Measurements from ENCODE around the gene MGST3. TPM values are rescaled to one million over a fixed set of nuclear protein-coding genes. Genes with fewer than 3 reads are reported as not detected.
"Not testable (repeated sequence)": the region's sequence is repeated elsewhere in the genome, so short reads cannot be mapped to it uniquely, and the experiment has no call there.

The MGST3 gene
- total RNA-seq (10 to 100 TPM; 46.1 to 78.7 (median 49.9) TPM), polyA plus RNA-seq (100 to 1,000 TPM in 1 of 2 donors, 10 to 100 TPM in 1; 63.4 to 112 TPM)

DNA sequence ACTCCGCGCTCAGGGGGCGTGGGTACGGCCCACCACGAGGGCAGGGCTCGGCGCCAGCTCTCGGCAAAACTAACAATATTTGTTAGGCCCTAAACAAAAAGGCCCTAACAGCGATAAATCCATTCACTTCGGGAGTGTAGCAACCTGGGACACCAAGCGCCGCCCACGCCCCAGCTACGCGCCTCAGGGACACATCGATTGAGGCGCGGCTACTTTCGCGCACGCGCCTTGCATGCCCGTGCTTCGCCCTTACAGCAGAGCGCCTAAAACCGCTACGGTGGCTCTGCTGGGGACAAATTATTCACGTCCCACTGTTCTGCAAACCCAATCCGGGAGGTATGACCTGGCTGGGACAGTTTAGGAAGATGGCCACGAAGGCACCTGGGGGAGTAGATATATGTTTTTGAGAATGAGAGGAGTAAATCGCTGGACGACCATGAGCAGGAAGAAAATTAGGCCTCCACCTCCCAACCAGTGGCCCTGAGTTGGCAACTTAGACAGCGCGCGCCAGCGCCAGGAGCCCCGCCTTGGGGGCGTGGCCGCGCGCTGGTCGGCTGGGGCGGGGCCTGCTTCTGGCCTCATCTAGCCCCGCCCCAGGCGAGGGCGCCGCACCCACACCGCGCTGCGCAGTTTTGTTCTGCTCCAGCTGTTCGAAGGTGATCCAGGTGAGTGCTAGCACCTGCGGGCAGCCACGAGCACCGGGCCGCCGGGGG, at the start of gene MGST3:
TSS of gene MGST3 (plus strand) at position 606 of the 713 bp plus-strand sequence. CDS start 18,614 bp downstream, outside the sequence.
- intact Hi-C loops (cut with DNase I) = no loop called here
- H3K27ac ChIP-seq = peak within 1 kb of the TSS; percentile 87 to 95 (median 94)
- WGBS, 2 donors = 0% methylated on average over 55 to 56 of the region's 56 CpGs
- no peaks in the 10 kb centered on the region for H3K9me3 ChIP-seq
- DNase-seq (peak; percentile 94 to 99 (median 96)), ATAC-seq (peak; percentile 94 to 98 (median 95)), FAIRE-seq (no peak)
- H3K4me1 ChIP-seq = peaks cover 0 to 15% (median 15%) of the 10 kb centered on the region in 3 donors
- no peaks in the 10 kb centered on the region for H3K27me3 ChIP-seq
- peak within 1 kb of the TSS; percentile 72 to 80 (median 77) for H3K4me3 ChIP-seq
- TF ChIP-seq, protein P1, sequence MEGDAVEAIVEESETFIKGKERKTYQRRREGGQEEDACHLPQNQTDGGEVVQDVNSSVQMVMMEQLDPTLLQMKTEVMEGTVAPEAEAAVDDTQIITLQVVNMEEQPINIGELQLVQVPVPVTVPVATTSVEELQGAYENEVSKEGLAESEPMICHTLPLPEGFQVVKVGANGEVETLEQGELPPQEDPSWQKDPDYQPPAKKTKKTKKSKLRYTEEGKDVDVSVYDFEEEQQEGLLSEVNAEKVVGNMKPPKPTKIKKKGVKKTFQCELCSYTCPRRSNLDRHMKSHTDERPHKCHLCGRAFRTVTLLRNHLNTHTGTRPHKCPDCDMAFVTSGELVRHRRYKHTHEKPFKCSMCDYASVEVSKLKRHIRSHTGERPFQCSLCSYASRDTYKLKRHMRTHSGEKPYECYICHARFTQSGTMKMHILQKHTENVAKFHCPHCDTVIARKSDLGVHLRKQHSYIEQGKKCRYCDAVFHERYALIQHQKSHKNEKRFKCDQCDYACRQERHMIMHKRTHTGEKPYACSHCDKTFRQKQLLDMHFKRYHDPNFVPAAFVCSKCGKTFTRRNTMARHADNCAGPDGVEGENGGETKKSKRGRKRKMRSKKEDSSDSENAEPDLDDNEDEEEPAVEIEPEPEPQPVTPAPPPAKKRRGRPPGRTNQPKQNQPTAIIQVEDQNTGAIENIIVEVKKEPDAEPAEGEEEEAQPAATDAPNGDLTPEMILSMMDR (IDR thresholded peaks at IDR 0.05) = no peak
- no peaks in the 10 kb centered on the region for H3K36me3 ChIP-seq

DNA sequence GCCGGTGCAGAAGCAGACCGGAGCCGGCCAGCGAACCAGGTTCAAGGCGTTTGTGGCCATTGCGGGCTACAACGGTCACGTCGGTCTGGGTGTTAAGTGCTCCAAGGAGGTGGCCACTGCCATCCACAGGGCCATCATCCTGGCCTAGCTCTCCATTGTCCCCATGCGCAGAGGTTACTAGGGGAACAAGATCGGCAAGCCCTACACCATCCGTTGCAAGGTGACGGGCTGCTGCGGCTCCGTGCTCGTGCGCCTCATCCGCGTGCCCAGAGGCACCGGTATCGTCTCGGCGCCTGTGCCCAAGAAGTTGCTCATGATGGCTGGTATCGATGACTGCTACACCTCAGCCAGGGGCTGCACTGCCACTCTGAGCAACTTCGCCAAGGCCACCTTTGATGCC, 49.1 kb upstream of the MGST3 start:
- H3K4me1 ChIP-seq = no peaks in the 10 kb centered on the region
- no peak overlapping the region for H3K27ac ChIP-seq
- H3K4me3 ChIP-seq = no peak overlapping the region
- TF ChIP-seq, protein P1 (IDR thresholded peaks at IDR 0.05) = no peak
- intact Hi-C loops (cut with DNase I) = no loop called here
- H3K36me3 ChIP-seq = no peaks in the 10 kb centered on the region
- DNase-seq = no peak
- FAIRE-seq = no peak
- no peak for ATAC-seq
- WGBS, 2 donors = 97% methylated on average over 25 of the region's 25 CpGs
- no peaks in the 10 kb centered on the region for H3K27me3 ChIP-seq
- H3K9me3 ChIP-seq = no peaks in the 10 kb centered on the region

DNA sequence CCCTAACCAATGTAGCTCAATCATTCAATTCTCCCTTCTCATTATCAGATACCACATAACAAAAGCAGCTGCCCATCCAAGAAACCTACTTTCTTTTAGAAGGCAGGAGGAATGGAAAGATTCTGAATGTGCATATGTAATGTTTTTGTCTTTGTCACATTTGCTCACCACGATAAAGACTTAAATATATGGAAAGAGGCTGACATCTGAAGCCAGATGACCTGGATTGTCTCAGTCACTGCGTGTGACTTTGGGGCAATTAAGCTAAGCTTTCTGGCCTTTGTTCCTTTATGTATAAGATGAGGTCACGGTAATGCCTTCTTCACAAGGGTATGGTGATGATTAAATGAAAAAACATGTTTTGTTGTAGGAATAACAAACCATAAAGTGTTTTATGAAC, 44.6 kb upstream of the MGST3 start:
- 72 to 76% methylated on average over 3 of the region's 3 CpGs for WGBS, 2 donors
- intact Hi-C loops (cut with DNase I) = loop anchor here in 1 of 3 donors (5.0 kb wide), 1 partner anchor 194 kb away; no protein-coding TSS in a partner anchor
- TF ChIP-seq, protein P1 (IDR thresholded peaks at IDR 0.05) = no peak
- H3K4me1 ChIP-seq = no peaks in the 10 kb centered on the region
- no peak overlapping the region for H3K4me3 ChIP-seq
- no peaks in the 10 kb centered on the region for H3K9me3 ChIP-seq
- peaks cover 0 to 5% (median 0%) of the 10 kb centered on the region in 4 donors for H3K27me3 ChIP-seq
- H3K27ac ChIP-seq = no peak overlapping the region
- ATAC-seq = no peak
- FAIRE-seq = no peak
- DNase-seq = no peak
- H3K36me3 ChIP-seq = no peaks in the 10 kb centered on the region

DNA sequence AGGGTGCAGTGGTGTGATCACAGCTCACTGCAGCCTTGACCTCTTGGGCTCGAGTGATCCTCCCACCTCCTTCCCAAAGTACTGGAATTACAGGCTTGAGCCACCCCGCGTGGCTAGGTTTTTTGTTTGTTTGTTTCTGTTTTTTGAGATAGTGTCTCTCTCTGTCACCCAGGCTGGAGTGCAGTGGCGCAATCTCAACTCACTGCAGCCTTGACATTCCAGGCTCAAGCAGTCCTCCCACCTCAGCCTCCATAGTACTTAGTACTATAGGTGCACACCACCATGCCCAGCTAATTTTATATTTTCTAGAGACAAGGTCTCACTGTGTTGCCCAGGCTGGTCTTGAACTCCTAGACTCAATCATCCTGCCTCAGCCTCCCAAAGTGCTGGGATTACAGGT, 39.6 kb upstream of the MGST3 start:
- not testable (repeated sequence) for ATAC-seq, H3K27ac ChIP-seq, H3K9me3 ChIP-seq, DNase-seq, H3K36me3 ChIP-seq, H3K4me1 ChIP-seq, FAIRE-seq, H3K4me3 ChIP-seq
- 57 to 69% methylated on average over 4 of the region's 4 CpGs for WGBS, 2 donors
- intact Hi-C loops (cut with DNase I) = loop anchor here in 2 of 3 donors (5.0 kb wide), 2 partner anchors 189 to 194 kb away; no protein-coding TSS in a partner anchor
- peaks cover 0 to 10% (median 5%) of the 10 kb centered on the region in 4 donors for H3K27me3 ChIP-seq

DNA sequence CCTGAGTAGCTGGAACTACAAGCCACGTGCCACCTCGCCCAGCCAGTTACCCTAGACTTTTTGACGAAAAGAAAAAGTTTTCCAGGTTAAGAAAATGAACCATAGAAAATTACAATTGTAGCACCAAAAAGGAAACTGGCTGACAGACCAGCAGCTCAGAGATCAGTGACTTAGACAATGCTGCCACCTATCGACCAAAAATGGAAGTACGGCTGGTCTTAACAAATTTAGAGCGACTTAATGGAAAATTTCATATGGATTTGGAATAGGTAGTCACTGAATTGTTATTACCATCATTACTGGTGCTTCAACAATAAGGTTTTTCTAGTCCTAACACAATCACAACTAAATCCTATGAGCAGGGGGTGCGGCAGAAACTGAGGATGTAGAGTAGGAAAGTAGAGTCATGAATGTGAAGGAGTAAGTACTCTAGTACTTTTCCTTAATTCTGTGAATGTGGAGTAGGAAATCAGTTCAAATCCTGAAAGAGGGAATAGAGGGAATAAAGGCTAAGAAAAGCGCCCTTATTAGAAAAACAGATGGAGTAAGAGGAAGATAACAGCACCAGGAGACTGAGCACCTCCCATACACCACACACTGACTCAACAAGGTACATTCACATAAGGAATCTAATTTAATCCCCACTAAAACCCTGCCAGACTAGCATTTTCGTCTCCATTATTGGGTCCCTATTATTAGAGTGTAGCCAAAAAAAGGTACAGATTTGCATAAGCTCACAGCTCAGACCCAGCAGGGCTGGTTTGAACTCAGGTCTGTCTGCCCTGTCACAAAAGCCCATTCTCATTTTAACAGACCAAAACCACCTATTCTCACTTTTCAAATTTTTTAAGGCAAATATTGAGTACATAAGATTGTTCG, 37.9 kb upstream of the MGST3 start:
- H3K4me1 ChIP-seq = no peaks in the 10 kb centered on the region
- H3K36me3 ChIP-seq = no peaks in the 10 kb centered on the region
- intact Hi-C loops (cut with DNase I) = loop anchor here in 2 of 3 donors (5.0 kb wide), 2 partner anchors 191 to 196 kb away; no protein-coding TSS in a partner anchor
- H3K9me3 ChIP-seq = no peaks in the 10 kb centered on the region
- TF ChIP-seq, protein P1 (IDR thresholded peaks at IDR 0.05) = peak; percentile 79 to 92 (median 89)
- H3K27me3 ChIP-seq = peaks cover 0 to 10% (median 5%) of the 10 kb centered on the region in 4 donors
- 0 to 1% methylated on average over 10 of the region's 10 CpGs for WGBS, 2 donors
- FAIRE-seq (peak; percentile 93), DNase-seq (peak in 5 of 6 donors; percentile 46 to 83 (median 66)), ATAC-seq (peak; percentile 51 to 85 (median 75))
- no peak overlapping the region for H3K27ac ChIP-seq
- H3K4me3 ChIP-seq = no peak overlapping the region

All from pancreas (tissue), 10 donors.